Ovary (tissue), 3 donors: ENCODE measurements around the gene UBE2B.

Experiments
- CTCF ChIP-seq, 3 donors: fragments of 450-650 bp in 2 of 3; fragments of 200-600 bp in 1 of 3; IDR thresholded peaks; one replicate each; pipeline versions ENCODE4 v1.5.1 to v1.8.0; 2016 to 2022; ENCODE audit warnings: antibody characterized with exemption in 3 of 3, mild to moderate bottlenecking in 1 of 3
- POLR2A ChIP-seq: fragments of 450-650 bp; IDR thresholded peaks from one replicate; pipeline ENCODE4 v1.6.1; 2017; ENCODE audit warnings: antibody characterized with exemption, mild to moderate bottlenecking, moderate library complexity
- donor health status: DM: no; HTN: no; CAD: no.

- TF ChIP-seq CTCF (IDR thresholded peaks at IDR 0.05) = no peak
- no peak for TF ChIP-seq POLR2A
Measured at GRCh38 chr5:134387443-134387842, 16.1 kb downstream of the UBE2B start.
